Upper lobe of left lung (tissue), 6 donors: ENCODE results near the gene CDCA5. TPM values are rescaled to one million over a fixed set of nuclear protein-coding genes. Genes with fewer than 3 reads are reported as not detected.

ENCODE experiments used
- ATAC-seq, 2 donors: fragments of 200-7000 bp; cut with Tn5 transposase; one replicate each; pipeline ENCODE4 v1.9.1; 2022; ENCODE audit warnings: mild to moderate bottlenecking in 2 of 2, moderate library complexity in 2 of 2; ENCODE audit not compliant: low FRiP score in 2 of 2
- DNase-seq, 2 donors: peaks; one replicate each; pipeline ENCODE4 v3.0.0-alpha.2; 2019 to 2020
- H3K27ac ChIP-seq, 4 donors: fragments of 200-600 bp; sonication (generic); one replicate each; pipeline ENCODE4 v1.5.1; 2016 to 2019
- H3K27me3 ChIP-seq, 4 donors: fragments of 200-600 bp; sonication (generic); one replicate each; pipeline ENCODE4 v1.5.1; 2017 to 2019
- H3K36me3 ChIP-seq, 4 donors: fragments of 200-600 bp; sonication (generic); one replicate each; pipeline ENCODE4 v1.5.1; 2016 to 2019
- H3K4me1 ChIP-seq, 4 donors: fragments of 200-600 bp; sonication (generic); one replicate each; pipeline ENCODE4 v1.5.1; 2018 to 2019
- H3K4me3 ChIP-seq, 4 donors: fragments of 200-600 bp; sonication (generic); one replicate each; pipeline ENCODE4 v1.5.1; 2017 to 2019; ENCODE audit warnings: mild to moderate bottlenecking in 2 of 4, moderate library complexity in 1 of 4
- H3K9me3 ChIP-seq, 4 donors: fragments of 200-600 bp; sonication (generic); one replicate each; pipeline ENCODE4 v1.5.1; 2018 to 2019
- EP300 ChIP-seq, 4 donors: sonication (generic); formaldehyde crosslinking; IDR thresholded peaks; one replicate each; pipeline ENCODE4 v1.5.1; 2017; ENCODE audit warnings: antibody characterized with exemption in 4 of 4, control low read depth in 2 of 4
- POLR2A ChIP-seq, 4 donors: fragments of 450-650 bp; IDR thresholded peaks; one replicate each; pipeline ENCODE4 v1.5.1; 2016 to 2017; ENCODE audit warnings: antibody characterized with exemption in 4 of 4, mild to moderate bottlenecking in 2 of 4
- POLR2AphosphoS5 ChIP-seq, 2 donors: sonication (generic); formaldehyde crosslinking; IDR thresholded peaks; one replicate each; pipeline ENCODE4 v1.5.1; 2017; ENCODE audit warnings: antibody characterized with exemption in 2 of 2
- WGBS, 2 donors: methylation state at CpG; one replicate each; pipeline ENCODE4 v1.1.5; 2017 to 2018; 5-methylcytosine and 5-hydroxymethylcytosine counted together
- small RNA-seq, 4 donors: library from RNA; depleted of rRNA; stranded (forward); fragments of <200 nt; gene quantifications; one replicate each; pipeline ENCODE3, GENCODE V24; 2016
- total RNA-seq, 6 donors: library from RNA; depleted of rRNA in 4 of 6; stranded (reverse); fragments of >200 nt in 4 of 6; gene quantifications; one replicate each; pipeline versions ENCODE4 v1.1.0 to v1.2.1, GENCODE V29; 2016 to 2021
- TF ChIP-seq, protein P1 (sequence below), 6 experiments: fragments of 450-650 bp in 4 of 6; fragments of 200-600 bp in 2 of 6; sonication (generic) in 2 of 6; IDR thresholded peaks; one replicate each; pipeline ENCODE4 v1.5.1; 2016 to 2019; ENCODE audit warnings: antibody characterized with exemption in 6 of 6
- donor health status: DM: no; HTN: no; CAD: no; lungs with moderate emphysema.
- donor health status: DM: no; HTN: yes; CAD: no; lungs with severe emphysema.

The CDCA5 gene
- total RNA-seq, 6 donors from 2014 or later: 1.0 to 4.4 (median 1.8) TPM

DNA sequence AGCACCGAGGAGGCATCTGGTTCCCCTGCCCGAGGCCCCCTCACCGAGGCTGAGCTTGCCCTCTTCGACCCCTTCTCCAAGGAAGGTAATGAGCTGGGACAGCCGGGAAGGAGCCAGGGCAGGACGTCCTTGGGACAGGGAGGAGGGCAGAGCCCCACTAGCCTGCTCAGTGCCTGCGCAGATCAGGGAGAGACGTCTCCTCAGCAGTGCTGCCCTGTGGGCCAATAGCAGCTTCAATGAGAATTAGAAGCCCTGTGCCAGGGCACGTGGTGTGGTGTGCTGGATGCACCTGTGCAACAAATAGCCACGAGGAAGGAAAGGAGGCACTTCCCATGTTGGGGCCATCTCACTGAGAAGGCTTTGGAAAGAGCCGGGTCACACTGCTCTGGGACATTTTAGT, 48.3 kb downstream of the CDCA5 start:
- WGBS, 2 donors: 83 to 86% methylated on average over 9 to 11 of the region's 11 CpGs
- Histone ChIP-seq H3K4me3 (no peak overlapping the region), H3K36me3 (peaks cover 10 to 77% (median 53%) of the 10 kb centered on the region in 4 donors), H3K9me3 (no peaks in the 10 kb centered on the region), H3K4me1 (peaks cover 0 to 14% (median 5%) of the 10 kb centered on the region in 4 donors), H3K27me3 (no peaks in the 10 kb centered on the region), H3K27ac (no peak overlapping the region)
- no peak for ATAC-seq
- no peak for DNase-seq
- TF ChIP-seq, protein P1, sequence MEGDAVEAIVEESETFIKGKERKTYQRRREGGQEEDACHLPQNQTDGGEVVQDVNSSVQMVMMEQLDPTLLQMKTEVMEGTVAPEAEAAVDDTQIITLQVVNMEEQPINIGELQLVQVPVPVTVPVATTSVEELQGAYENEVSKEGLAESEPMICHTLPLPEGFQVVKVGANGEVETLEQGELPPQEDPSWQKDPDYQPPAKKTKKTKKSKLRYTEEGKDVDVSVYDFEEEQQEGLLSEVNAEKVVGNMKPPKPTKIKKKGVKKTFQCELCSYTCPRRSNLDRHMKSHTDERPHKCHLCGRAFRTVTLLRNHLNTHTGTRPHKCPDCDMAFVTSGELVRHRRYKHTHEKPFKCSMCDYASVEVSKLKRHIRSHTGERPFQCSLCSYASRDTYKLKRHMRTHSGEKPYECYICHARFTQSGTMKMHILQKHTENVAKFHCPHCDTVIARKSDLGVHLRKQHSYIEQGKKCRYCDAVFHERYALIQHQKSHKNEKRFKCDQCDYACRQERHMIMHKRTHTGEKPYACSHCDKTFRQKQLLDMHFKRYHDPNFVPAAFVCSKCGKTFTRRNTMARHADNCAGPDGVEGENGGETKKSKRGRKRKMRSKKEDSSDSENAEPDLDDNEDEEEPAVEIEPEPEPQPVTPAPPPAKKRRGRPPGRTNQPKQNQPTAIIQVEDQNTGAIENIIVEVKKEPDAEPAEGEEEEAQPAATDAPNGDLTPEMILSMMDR (IDR thresholded peaks at IDR 0.05): no peak
- TF ChIP-seq POLR2A (IDR thresholded peaks at IDR 0.05): no peak
- no peak for TF ChIP-seq EP300 (IDR thresholded peaks at IDR 0.05)
- TF ChIP-seq POLR2AphosphoS5 (IDR thresholded peaks at IDR 0.05): no peak

DNA sequence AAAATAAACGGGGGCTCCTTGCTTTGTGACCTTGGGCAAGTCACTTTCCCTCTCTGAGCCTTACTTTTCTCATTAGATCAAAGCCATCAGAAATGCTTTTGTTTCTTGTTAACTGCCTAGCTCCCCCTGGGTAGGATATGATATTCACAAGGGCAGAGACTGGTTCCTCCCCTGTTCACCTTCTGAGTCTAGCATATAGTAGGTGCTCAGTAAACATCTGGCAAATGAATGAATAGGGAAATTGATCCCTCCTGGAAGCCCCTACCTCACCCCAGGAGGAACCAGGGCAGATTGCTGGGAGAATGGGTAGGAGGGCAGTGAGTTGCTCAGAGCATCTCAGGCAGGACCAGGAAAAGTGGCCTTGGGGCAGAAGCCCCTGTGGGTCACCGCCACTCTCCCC, 49.4 kb downstream of the CDCA5 start:
- TF ChIP-seq POLR2AphosphoS5 (IDR thresholded peaks at IDR 0.05) (no peak), EP300 (IDR thresholded peaks at IDR 0.05) (no peak)
- peaks cover 10 to 73% (median 53%) of the 10 kb centered on the region in 4 donors for H3K36me3 ChIP-seq
- 96% methylated on average over 2 of the region's 2 CpGs; no CpG with 5 or more reads in 1 of the 2 donors for WGBS, 2 donors

DNA sequence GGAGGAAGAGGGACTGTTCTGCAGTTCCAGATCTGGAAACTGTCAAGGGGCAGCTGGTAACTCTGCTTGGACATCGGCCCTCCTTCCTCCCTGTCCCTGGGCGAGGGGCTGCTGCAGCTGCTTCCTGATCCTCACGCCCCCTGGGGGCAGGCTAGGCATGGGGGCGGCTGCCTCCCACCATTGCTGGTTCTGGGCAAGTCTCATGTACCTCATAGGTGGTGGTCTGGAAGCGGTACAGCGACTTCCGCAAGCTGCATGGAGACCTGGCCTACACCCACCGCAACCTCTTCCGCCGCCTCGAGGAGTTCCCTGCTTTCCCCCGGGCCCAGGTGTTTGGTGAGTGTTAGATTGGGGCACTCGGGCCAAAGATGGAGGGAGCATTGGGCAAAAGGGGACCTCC, 51.6 kb downstream of the CDCA5 start:
- H3K27me3 ChIP-seq: no peaks in the 10 kb centered on the region
- H3K4me1 ChIP-seq: peaks cover 11 to 22% (median 14%) of the 10 kb centered on the region in 4 donors
- no peak overlapping the region for H3K4me3 ChIP-seq
- peaks cover 10 to 57% (median 41%) of the 10 kb centered on the region in 4 donors for H3K36me3 ChIP-seq
- no peak for TF ChIP-seq POLR2AphosphoS5 (IDR thresholded peaks at IDR 0.05)
- TF ChIP-seq POLR2A (IDR thresholded peaks at IDR 0.05): no peak
- TF ChIP-seq EP300 (IDR thresholded peaks at IDR 0.05): no peak
- TF ChIP-seq, protein P1 (IDR thresholded peaks at IDR 0.05): no peak
- no peaks in the 10 kb centered on the region for H3K9me3 ChIP-seq
- H3K27ac ChIP-seq: no peak overlapping the region
- DNase-seq (no peak), ATAC-seq (no peak)
- 88% methylated on average over 8 to 13 of the region's 13 CpGs for WGBS, 2 donors

More for the DNA sequence above, 49.4 kb downstream of the CDCA5 start:
- Histone ChIP-seq H3K27ac (no peak overlapping the region), H3K27me3 (no peaks in the 10 kb centered on the region), H3K4me1 (peaks cover 0 to 7% (median 0%) of the 10 kb centered on the region in 4 donors), H3K9me3 (no peaks in the 10 kb centered on the region), H3K4me3 (no peak overlapping the region)
- DNase-seq: no peak
- ATAC-seq: no peak

Small RNA genes within 50 kb of the gene (small RNA-seq; reads per million reads assigned to genes)
- 0 reads per million in 4 donors for gene SNX15

Other genes with a start within 250 kb of the CDCA5 start
- gene CDC42BPG, start 239.4 kb downstream of the CDCA5 start, total RNA-seq: 10 to 100 TPM; 21.6 to 62.4 (median 26.0) TPM
- gene EHD1, start 205.4 kb downstream of the CDCA5 start, total RNA-seq: 100 to 1,000 TPM in 4 of 6 donors, 10 to 100 TPM in 2; 43.0 to 167 (median 103) TPM
- 10 to 100 TPM; 24.6 to 59.2 (median 33.3) TPM for gene ATG2A, start 166.8 kb downstream of the CDCA5 start, total RNA-seq
- 10 to 100 TPM; 21.0 to 48.1 (median 27.5) TPM for gene PPP2R5B, start 159.4 kb downstream of the CDCA5 start, total RNA-seq
- not detected for gene GPHA2, start 148.1 kb downstream of the CDCA5 start, total RNA-seq
- under 1 TPM in 1 of 6 donors, not detected in 5; 0.15 TPM for gene MAJIN, start 111.9 kb downstream of the CDCA5 start, total RNA-seq
- gene BATF2, start 87.1 kb downstream of the CDCA5 start, total RNA-seq: 10 to 100 TPM in 1 of 6 donors, 1 to 10 TPM in 5; 1.7 to 36.7 (median 6.0) TPM
- gene ARL2, start 69.9 kb downstream of the CDCA5 start, total RNA-seq: 100 to 1,000 TPM in 1 of 6 donors, 10 to 100 TPM in 5; 41.9 to 113 (median 81.2) TPM
- 10 to 100 TPM; 14.7 to 32.1 (median 21.2) TPM for gene SNX15, start 56.6 kb downstream of the CDCA5 start, total RNA-seq
- gene SAC3D1, start 42.8 kb downstream of the CDCA5 start, total RNA-seq: 10 to 100 TPM in 5 of 6 donors, 1 to 10 TPM in 1; 9.1 to 18.9 (median 14.5) TPM
- gene NAALADL1, start 25.5 kb downstream of the CDCA5 start, total RNA-seq: 10 to 100 TPM in 2 of 6 donors, 1 to 10 TPM in 4; 5.9 to 27.2 (median 9.1) TPM
- 10 to 100 TPM; 21.4 to 39.8 (median 34.6) TPM for gene ZFPL1, start 182 bp upstream of the CDCA5 start, total RNA-seq
- 100 to 1,000 TPM; 102 to 531 (median 175) TPM for gene VPS51, start 12.2 kb upstream of the CDCA5 start, total RNA-seq
- gene TM7SF2, start 27.8 kb upstream of the CDCA5 start, total RNA-seq: 10 to 100 TPM; 36.8 to 82.7 (median 45.5) TPM
- gene ZNHIT2, start 33.7 kb upstream of the CDCA5 start, total RNA-seq: 10 to 100 TPM; 12.6 to 28.5 (median 15.2) TPM
- gene FAU, start 38.1 kb upstream of the CDCA5 start, total RNA-seq: 1,000 to 10,000 TPM in 1 of 6 donors, 100 to 1,000 TPM in 5; 405 to 1,014 (median 590) TPM
- 10 to 100 TPM; 15.7 to 78.6 (median 57.1) TPM for gene MRPL49, start 38.3 kb upstream of the CDCA5 start, total RNA-seq
- 10 to 100 TPM; 31.1 to 70.6 (median 50.0) TPM for gene SYVN1, start 50.5 kb upstream of the CDCA5 start, total RNA-seq
- gene SPDYC, start 86.2 kb upstream of the CDCA5 start, total RNA-seq: not detected
- 100 to 1,000 TPM; 152 to 327 (median 235) TPM for gene CAPN1, start 97.9 kb upstream of the CDCA5 start, total RNA-seq
- 10 to 100 TPM in 3 of 6 donors, 1 to 10 TPM in 3; 6.0 to 19.9 (median 8.7) TPM for gene POLA2, start 177.9 kb upstream of the CDCA5 start, total RNA-seq
- 10 to 100 TPM in 5 of 6 donors, 1 to 10 TPM in 1; 7.7 to 45.2 (median 14.6) TPM for gene CDC42EP2, start 230.8 kb upstream of the CDCA5 start, total RNA-seq
- 10 to 100 TPM; 32.1 to 68.1 (median 54.7) TPM for gene DPF2, start 249.8 kb upstream of the CDCA5 start, total RNA-seq